DOHH2 (cell line): ENCODE data around the gene APH1B.

Experiments used
- CTCF ChIP-seq: fragments of 200-600 bp; sonication (generic); IDR thresholded peaks from one replicate; pipeline ENCODE4 v1.5.1; 2014; ENCODE audit warnings: antibody characterized with exemption, mild to moderate bottlenecking, low read depth, low read length; ENCODE audit not compliant: poor library complexity, severe bottlenecking
- EZH2phosphoT487 ChIP-seq: fragments of 200-600 bp; sonication (generic); IDR thresholded peaks from 2 replicates; pipeline ENCODE4 v1.6.1; 2017; ENCODE audit warnings: borderline replicate concordance, mild to moderate bottlenecking, antibody characterized with exemption, low read length, moderate library complexity, mixed read lengths

GRCh38 chr15:63264688-63265293 is 12.6 kb upstream of the APH1B start:
- TF ChIP-seq CTCF: no peak
- no peak for TF ChIP-seq EZH2phosphoT487
